GM21825 (cell line): ENCODE results near the gene ELMO1.

Experiments used
- ATAC-seq: cut with Tn5 transposase; IDR thresholded peaks from one replicate; pipeline ENCODE4 v1.9.1; 2021; ENCODE audit warnings: mild to moderate bottlenecking, moderate library complexity; ENCODE audit not compliant: unreplicated experiment

The ELMO1 gene

GRCh38 chr7:37109016-37109683 is 339.5 kb downstream of the ELMO1 start:
- ATAC-seq, result no peak

GRCh38 chr7:37108615-37109014 is 340.0 kb downstream of the ELMO1 start:
- no peak for ATAC-seq

GRCh38 chr7:37107047-37107750 is 341.5 kb downstream of the ELMO1 start:
- ATAC-seq, result no peak

- ATAC-seq, result no peak
These were observed 342.9 kb downstream of the ELMO1 start for GRCh38 chr7:37105762-37106161.

GRCh38 chr7:37104822-37105518 is 343.7 kb downstream of the ELMO1 start:
- ATAC-seq, result no peak

- ATAC-seq, result no peak
These were observed 346.0 kb downstream of the ELMO1 start for GRCh38 chr7:37102518-37103137.

- no peak for ATAC-seq
These were observed 347.8 kb downstream of the ELMO1 start for GRCh38 chr7:37100735-37101331.

- no peak for ATAC-seq
These were observed 349.9 kb downstream of the ELMO1 start for GRCh38 chr7:37098762-37099161.

- ATAC-seq, result no peak
These were observed 350.7 kb downstream of the ELMO1 start for GRCh38 chr7:37097983-37098382.

GRCh38 chr7:37097276-37097675 is 351.4 kb downstream of the ELMO1 start:
- ATAC-seq, result no peak

- ATAC-seq, result no peak
These were observed 352.3 kb downstream of the ELMO1 start for GRCh38 chr7:37096341-37096740.

GRCh38 chr7:37095122-37095521 is 353.5 kb downstream of the ELMO1 start:
- ATAC-seq, result no peak

- ATAC-seq, result no peak
These were observed 355.4 kb downstream of the ELMO1 start for GRCh38 chr7:37093257-37093656.

GRCh38 chr7:37092548-37092947 is 356.1 kb downstream of the ELMO1 start:
- ATAC-seq, result no peak

- no peak for ATAC-seq
These were observed 358.7 kb downstream of the ELMO1 start for GRCh38 chr7:37089972-37090371.

GRCh38 chr7:37085600-37085999 is 363.1 kb downstream of the ELMO1 start:
- ATAC-seq, result no peak

- no peak for ATAC-seq
These were observed 364.4 kb downstream of the ELMO1 start for GRCh38 chr7:37084303-37084702.

- no peak for ATAC-seq
These were observed 365.2 kb downstream of the ELMO1 start for GRCh38 chr7:37083311-37084096.

- no peak for ATAC-seq
These were observed 367.2 kb downstream of the ELMO1 start for GRCh38 chr7:37081436-37081835.

- no peak for ATAC-seq
These were observed 369.2 kb downstream of the ELMO1 start for GRCh38 chr7:37079420-37079819.
